H1 (cell line): Measurements from ENCODE around the gene WIPF3. TPM values are rescaled to one million over a fixed set of nuclear protein-coding genes. Genes with fewer than 3 reads are reported as not detected.

Experiments used
- CHD1 ChIP-seq: IDR thresholded peaks from 2 replicates; pipeline ENCODE4 v1.6.1; 2012; ENCODE audit warnings: low read depth, low read length, improper control_type of control experiment
- HDAC6 ChIP-seq: IDR thresholded peaks from one replicate; pipeline ENCODE4 v1.7.1; 2012; ENCODE audit warnings: low read depth, mild to moderate bottlenecking, inconsistent platforms, low read length, moderate library complexity
- JUN ChIP-seq: IDR thresholded peaks from 2 replicates; pipeline ENCODE4 v1.6.1; 2011; ENCODE audit warnings: low read depth, mild to moderate bottlenecking, improper control_type of control experiment, low read length
- KDM1A ChIP-seq: fragments of 200-600, 300-600 bp; sonication (generic); IDR thresholded peaks from 2 replicates; pipeline ENCODE4 v1.7.1; 2016; ENCODE audit warnings: mild to moderate bottlenecking, low read length, borderline replicate concordance
- POU5F1 ChIP-seq: IDR thresholded peaks from 2 replicates; pipeline ENCODE4 v1.6.1; 2011; ENCODE audit warnings: low read depth, mild to moderate bottlenecking, low read length, moderate library complexity
- RFX5 ChIP-seq: IDR thresholded peaks from 2 replicates; pipeline ENCODE4 v1.6.1; 2011; ENCODE audit warnings: low read depth, low read length, improper control_type of control experiment, borderline replicate concordance
- TAF1 ChIP-seq: IDR thresholded peaks from 2 replicates; pipeline ENCODE4 v1.6.1; 2011; ENCODE audit warnings: mild to moderate bottlenecking, low read depth, low read length
- polyA plus RNA-seq, 7 experiments: library from polyadenylated mRNA; depleted of rRNA in 3 of 7; stranded (reverse) in 5 of 7; unstranded in 2 of 7; fragments of >200 nt in 5 of 7; fragments of 200-250 nt in 2 of 7; gene quantifications; 1 replicate in 5 of 7; 2 replicates in 1 of 7; 4 replicates in 1 of 7; pipeline versions ENCODE4 v1.2.1 to v1.2.3, GENCODE V29; 2011 to 2013; ENCODE audit warnings: missing spikeins in 2 of 7, mixed read lengths in 2 of 7
- total RNA-seq: library from RNA; stranded (reverse); fragmentation: NEBNext Ultra II Directional; extraction: Animal tissue kit (Norgen Biotek cat#: 25700); gene quantifications from 2 replicates; pipeline ENCODE4 v1.2.1, GENCODE V29; 2021

WIPF3 gene
- total and polyA plus RNA-seq, 2 of the 8 experiments (the other 6 are each of a cell fraction or from before 2014, with no cell fraction given), result 5.0 to 12.1 TPM

- TF ChIP-seq JUN, result no peak
- TF ChIP-seq CHD1, result no peak
- no peak for TF ChIP-seq POU5F1
- no peak for TF ChIP-seq RFX5
- no peak for TF ChIP-seq KDM1A
- no peak for TF ChIP-seq TAF1
- TF ChIP-seq HDAC6, result no peak
- TF ChIP-seq, all 59 proteins: peak for 0
Measured at GRCh38 chr7:29918850-29919249, 112.5 kb downstream of the WIPF3 start (continued).
